Astrocyte of the cerebellum (primary cell): ENCODE measurements around the gene CT47C1.

Experiments used
- DNase-seq: peaks from one replicate; pipeline ENCODE4 v3.0.0-alpha.2; 2011; ENCODE audit warnings: low read depth
- H3K4me3 ChIP-seq: 2 replicates; pipeline ENCODE4 v1.5.1; 2011; ENCODE audit warnings: mild to moderate bottlenecking, low read depth, low read length, moderate library complexity
- CTCF ChIP-seq: IDR thresholded peaks from 2 replicates; pipeline ENCODE4 v1.5.1; 2012; ENCODE audit warnings: low read length, low read depth, moderate library complexity, mild to moderate bottlenecking; ENCODE audit errors: missing control alignments
- in situ Hi-C: cut with HindIII; loops from 2 replicates; pipeline ENCODE4 v1.10.0; 2017; ENCODE audit warnings: low sequenced_read_pairs

Gene CT47C1

GRCh38 chrX:119036107-119037029 lies 36.4 kb upstream of the CT47C1 start:
- in situ Hi-C loops = no loop called here
- DNase-seq = no peak
- H3K4me3 ChIP-seq = no peak overlapping the region
- TF ChIP-seq CTCF = no peak

- DNase-seq = no peak
- no peak overlapping the region for H3K4me3 ChIP-seq
- no peak for TF ChIP-seq CTCF
- in situ Hi-C loops = no loop called here
These were observed 32.4 kb upstream of the CT47C1 start for GRCh38 chrX:119040432-119040831.

GRCh38 chrX:119041175-119041574 lies 31.6 kb upstream of the CT47C1 start:
- DNase-seq = peak; percentile 31
- no peak for TF ChIP-seq CTCF
- H3K4me3 ChIP-seq = no peak overlapping the region
- in situ Hi-C loops = no loop called here

GRCh38 chrX:119042040-119042439 lies 30.8 kb upstream of the CT47C1 start:
- in situ Hi-C loops = no loop called here
- no peak overlapping the region for H3K4me3 ChIP-seq
- DNase-seq = no peak
- TF ChIP-seq CTCF = no peak

GRCh38 chrX:119042996-119043395 lies 29.8 kb upstream of the CT47C1 start:
- H3K4me3 ChIP-seq = no peak overlapping the region
- no peak for DNase-seq
- in situ Hi-C loops = no loop called here
- no peak for TF ChIP-seq CTCF

- in situ Hi-C loops = no loop called here
- no peak for DNase-seq
- no peak for TF ChIP-seq CTCF
- H3K4me3 ChIP-seq = no peak overlapping the region
These were observed 26.9 kb upstream of the CT47C1 start for GRCh38 chrX:119045884-119046283.
